ENCODE measurements around the gene SLC25A14.

- TF ChIP-seq CTCF (IDR thresholded peaks at IDR 0.05), result no peak
- no peak for TF ChIP-seq EP300 (IDR thresholded peaks at IDR 0.05)
- no peak for TF ChIP-seq POLR2AphosphoS5 (IDR thresholded peaks at IDR 0.05)
- no peak for TF ChIP-seq POLR2A (IDR thresholded peaks at IDR 0.05)
Measured at GRCh38 chrX:130343411-130343810, 3.7 kb downstream of the SLC25A14 start.

Data from stomach (tissue), 4 donors.